Measurements from ENCODE around the gene LSM2. TPM values are rescaled to one million over a fixed set of nuclear protein-coding genes. Genes with fewer than 3 reads are reported as not detected.
"Not testable (repeated sequence)": the region's sequence is repeated elsewhere in the genome, so short reads cannot be mapped to it uniquely, and the experiment has no call there.

LSM2 gene
- polyA plus RNA-seq, 1 donor from 2014 or later = 68.5 TPM

GRCh38 chr6:31838114-31838553, 31.4 kb upstream of the LSM2 start:
- peaks cover 29% of the 10 kb centered on the region for H3K79me2 ChIP-seq (replicated peaks; ENCODE audit: insufficient read depth, low read length)
- not testable (repeated sequence) for H3K36me3 ChIP-seq (ENCODE audit: insufficient read depth, low read length); H3K27me3 ChIP-seq (ENCODE audit: insufficient read depth, low read depth, low read length)

GRCh38 chr6:31837369-31838113, 30.8 kb upstream of the LSM2 start:
- Histone ChIP-seq H3F3A (ENCODE audit: insufficient read depth, low read length, poor library complexity, severe bottlenecking) (no peaks in the 10 kb centered on the region), H3K79me2 (replicated peaks; ENCODE audit: insufficient read depth, low read length) (peaks cover 29% of the 10 kb centered on the region)

More at GRCh38 chr6:31838114-31838553, 31.4 kb upstream of the LSM2 start:
- not testable (repeated sequence) for H3K27ac ChIP-seq (ENCODE audit: low read length); H3K4me2 ChIP-seq (ENCODE audit: low read length); H4K20me1 ChIP-seq (ENCODE audit: insufficient read depth); H3F3A ChIP-seq (ENCODE audit: insufficient read depth, low read length, poor library complexity, severe bottlenecking); H3K9ac ChIP-seq (ENCODE audit: low read length); H3K9me3 ChIP-seq (ENCODE audit: low read length); H2AFZ ChIP-seq (ENCODE audit: low read depth, low read length); H3K9me2 ChIP-seq (ENCODE audit: insufficient read depth, low read length)
- peak overlapping the region; percentile 98 for H3K4me3 ChIP-seq (ENCODE audit: low read length)

GRCh38 chr6:31836474-31837368, 30.0 kb upstream of the LSM2 start:
- peak overlapping the region; percentile 98 for H3K4me3 ChIP-seq (ENCODE audit: low read length)
- H3K79me2 ChIP-seq (replicated peaks; ENCODE audit: insufficient read depth, low read length) = peaks cover 33% of the 10 kb centered on the region
- no peaks in the 10 kb centered on the region for H3K9me3 ChIP-seq (ENCODE audit: low read length)
- H3K9ac ChIP-seq (ENCODE audit: low read length) = peak overlapping the region; percentile 98
- no peaks in the 10 kb centered on the region for H4K20me1 ChIP-seq (ENCODE audit: insufficient read depth)
- peak overlapping the region; percentile 90 for H3K4me2 ChIP-seq (ENCODE audit: low read length)
- no peaks in the 10 kb centered on the region for H3K9me2 ChIP-seq (ENCODE audit: insufficient read depth, low read length)
- no peaks in the 10 kb centered on the region for H3F3A ChIP-seq (ENCODE audit: insufficient read depth, low read length, poor library complexity, severe bottlenecking)
- H3K27me3 ChIP-seq (ENCODE audit: insufficient read depth, low read depth, low read length) = no peaks in the 10 kb centered on the region
- peak overlapping the region; percentile 94 for H3K27ac ChIP-seq (ENCODE audit: low read length)
- H2AFZ ChIP-seq (ENCODE audit: low read depth, low read length) = no peak overlapping the region
- peaks cover 4% of the 10 kb centered on the region for H3K36me3 ChIP-seq (ENCODE audit: insufficient read depth, low read length)
- no peak for TF ChIP-seq TAF1 (IDR thresholded peaks at IDR 0.05; ENCODE audit: low read depth)
- no peak for TF ChIP-seq RAD21 (conservative IDR thresholded peaks at IDR 0.05)
- no peak for TF ChIP-seq SMC3 (conservative IDR thresholded peaks at IDR 0.05; ENCODE audit: poor library complexity)
- TF ChIP-seq POLR2AphosphoS5 (IDR thresholded peaks at IDR 0.05) = no peak
- TF ChIP-seq EZH2 (IDR thresholded peaks at IDR 0.05; ENCODE audit: borderline replicate concordance, insufficient read depth, low read length, poor library complexity, severe bottlenecking) = no peak
- TF ChIP-seq REST (IDR thresholded peaks at IDR 0.05; ENCODE audit: borderline replicate concordance) = no peak
- no peak for TF ChIP-seq EP300 (conservative IDR thresholded peaks at IDR 0.05; ENCODE audit: poor library complexity, severe bottlenecking)

More at GRCh38 chr6:31837369-31838113, 30.8 kb upstream of the LSM2 start:
- H3K9me3 ChIP-seq (ENCODE audit: low read length) = no peaks in the 10 kb centered on the region
- no peak for TF ChIP-seq REST (IDR thresholded peaks at IDR 0.05; ENCODE audit: borderline replicate concordance)
- TF ChIP-seq MXI1 (conservative IDR thresholded peaks at IDR 0.05; ENCODE audit: poor library complexity, severe bottlenecking) = no peak
- no peak for TF ChIP-seq TAF1 (IDR thresholded peaks at IDR 0.05; ENCODE audit: low read depth)
- H3K36me3 ChIP-seq (ENCODE audit: insufficient read depth, low read length) = peaks cover 4% of the 10 kb centered on the region
- no peaks in the 10 kb centered on the region for H3K27me3 ChIP-seq (ENCODE audit: insufficient read depth, low read depth, low read length)
- H3K9me2 ChIP-seq (ENCODE audit: insufficient read depth, low read length) = no peaks in the 10 kb centered on the region
- H4K20me1 ChIP-seq (ENCODE audit: insufficient read depth) = no peaks in the 10 kb centered on the region
- H3K27ac ChIP-seq (ENCODE audit: low read length) = no peak overlapping the region
- H3K4me3 ChIP-seq (ENCODE audit: low read length) = peak overlapping the region; percentile 98
- H3K9ac ChIP-seq (ENCODE audit: low read length) = no peak overlapping the region
- peak overlapping the region; percentile 90 for H3K4me2 ChIP-seq (ENCODE audit: low read length)
- no peak overlapping the region for H2AFZ ChIP-seq (ENCODE audit: low read depth, low read length)
